HG03108 (cell line): Measurements from ENCODE around the gene HADH.

ENCODE experiments used
- ATAC-seq: cut with Tn5 transposase; IDR thresholded peaks from one replicate; pipeline ENCODE4 v1.9.1; 2021; ENCODE audit warnings: moderate library complexity; ENCODE audit not compliant: unreplicated experiment

The HADH gene

DNA sequence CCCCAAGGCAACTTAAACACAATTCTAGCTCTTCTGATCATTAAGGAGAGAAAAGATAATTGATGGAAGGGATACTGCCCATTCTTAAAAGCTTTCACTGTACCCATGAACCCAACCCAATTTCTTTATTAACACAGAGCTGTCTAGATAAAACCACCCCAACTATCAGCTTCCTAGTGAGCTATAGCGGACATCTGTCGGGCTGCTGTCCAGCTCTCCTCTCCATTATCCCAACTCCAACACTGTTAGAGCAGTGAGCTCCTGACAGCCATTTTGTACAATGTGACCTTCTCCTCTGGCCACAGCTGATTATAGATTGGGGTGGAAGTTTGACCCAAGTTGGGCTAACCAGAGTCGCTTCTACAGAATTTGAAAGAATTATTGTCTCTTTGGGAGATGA, 66.1 kb downstream of the HADH start:
- no peak for ATAC-seq

DNA sequence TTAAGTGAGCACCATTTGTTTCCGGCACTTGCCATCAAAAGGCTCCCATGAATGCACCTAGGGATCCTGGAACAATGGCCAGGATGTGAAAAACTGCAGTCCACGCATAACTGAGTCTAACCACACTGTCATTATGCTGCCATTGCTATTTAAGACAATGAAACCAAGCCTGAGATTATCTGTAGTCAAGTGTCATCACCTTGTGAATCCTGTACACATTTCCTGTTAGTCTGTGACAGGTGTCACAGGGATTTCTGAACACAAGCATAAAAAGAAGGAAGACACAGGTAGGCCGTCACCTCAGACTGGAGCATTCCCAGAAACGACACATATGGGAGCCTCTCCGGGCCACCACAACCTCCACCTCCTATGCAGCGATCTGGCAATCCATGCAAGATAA, 66.7 kb downstream of the HADH start:
- ATAC-seq: no peak

DNA sequence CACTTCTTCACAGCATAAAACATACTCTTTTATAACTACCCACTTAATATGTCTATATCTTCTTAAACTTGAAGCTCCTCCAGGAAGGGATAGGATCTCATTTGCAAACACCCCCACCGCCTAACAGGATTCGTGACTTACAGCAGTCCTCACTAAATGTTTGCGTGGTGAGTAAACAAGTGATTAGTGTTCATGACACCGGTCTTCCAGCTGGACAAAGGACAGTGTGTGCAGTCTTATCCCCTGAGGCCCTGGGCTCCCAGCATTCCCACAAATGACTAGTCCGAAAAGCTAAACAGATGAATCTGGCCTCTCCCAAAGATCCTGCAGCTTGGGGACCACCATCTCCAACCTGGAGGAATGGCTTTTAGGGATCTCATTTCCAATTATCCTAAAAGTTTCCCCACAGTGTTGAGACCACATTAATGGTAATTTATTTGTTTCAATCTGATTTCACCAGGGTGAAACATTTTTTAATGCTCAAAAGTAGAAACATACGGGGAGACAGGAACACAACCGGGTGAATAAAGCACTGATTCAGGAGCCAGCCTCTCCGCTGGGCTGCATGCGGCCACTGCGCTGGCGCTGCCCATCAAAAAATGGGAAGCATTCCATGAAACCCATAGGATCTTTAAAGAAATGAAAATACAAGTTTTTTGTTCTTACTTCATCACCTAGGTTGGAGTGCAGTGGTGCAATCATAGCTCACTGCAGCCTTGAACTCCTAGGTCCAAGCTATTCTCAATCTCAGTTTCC, 69.2 kb downstream of the HADH start:
- no peak for ATAC-seq

DNA sequence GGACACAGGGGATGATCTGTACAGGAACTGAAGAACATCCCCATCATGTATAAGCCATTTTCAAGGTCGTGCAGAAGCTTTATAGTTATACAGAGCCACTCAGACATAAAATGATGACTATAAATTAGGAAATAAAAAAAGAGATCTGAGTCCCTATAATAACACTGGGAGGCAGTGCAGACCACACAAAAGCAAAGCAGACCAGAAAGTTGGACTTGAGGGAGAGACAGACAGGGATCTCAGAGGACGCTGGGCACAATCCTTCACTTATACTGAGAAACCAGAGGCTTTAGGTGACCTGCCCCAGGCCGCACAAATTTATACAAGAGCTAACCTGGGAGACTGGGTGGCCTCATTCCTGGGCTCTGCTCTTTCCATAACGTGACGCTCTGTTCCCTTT, 70.5 kb downstream of the HADH start:
- no peak for ATAC-seq

DNA sequence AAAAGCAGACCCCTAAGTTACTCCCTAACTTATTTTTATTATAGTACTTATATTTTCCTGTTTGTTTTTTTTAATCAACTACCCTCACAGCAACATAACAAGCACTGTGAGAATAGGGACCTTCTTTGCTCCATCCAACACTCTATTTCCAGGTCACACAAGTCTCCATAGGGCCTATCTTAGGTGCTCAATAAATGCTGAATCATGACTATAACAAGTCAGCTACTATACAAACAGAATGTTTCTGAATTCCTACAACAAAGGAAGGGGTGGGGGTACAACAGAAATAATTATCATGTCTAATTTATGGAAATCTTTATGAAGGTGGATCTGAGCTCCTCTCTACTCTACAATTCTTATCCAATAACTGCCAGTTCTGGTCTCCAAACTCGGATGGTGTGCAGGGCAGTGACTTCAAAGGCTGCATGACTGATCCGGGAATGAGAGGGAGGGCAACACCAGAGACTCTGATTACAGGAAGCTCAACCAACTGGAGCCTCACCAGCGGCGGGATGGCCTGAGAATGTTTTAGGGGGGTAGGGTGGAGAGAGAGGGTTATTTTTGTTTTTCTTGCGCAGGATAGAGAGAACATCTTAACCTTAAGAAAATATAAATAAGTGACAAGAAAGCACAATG, 71.1 kb downstream of the HADH start:
- ATAC-seq: no peak

DNA sequence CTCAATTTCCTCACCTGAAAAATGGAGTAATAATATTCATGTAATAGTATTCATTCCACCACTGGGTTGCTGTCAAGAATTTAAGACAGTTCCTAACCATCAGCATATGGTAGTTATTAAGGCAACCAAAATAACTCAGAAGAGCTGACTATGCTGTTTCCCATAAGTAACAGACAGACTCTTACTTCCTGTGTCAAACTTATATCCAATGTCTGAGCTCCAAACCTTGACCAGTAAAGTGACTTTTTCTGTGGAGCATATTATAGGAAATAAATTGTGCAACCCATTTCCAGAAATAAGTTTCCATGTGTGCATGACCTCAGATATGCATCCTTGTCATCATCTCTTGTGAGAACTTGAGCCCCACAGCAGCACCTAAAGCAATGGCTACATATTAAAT, 78.8 kb downstream of the HADH start:
- ATAC-seq: no peak

DNA sequence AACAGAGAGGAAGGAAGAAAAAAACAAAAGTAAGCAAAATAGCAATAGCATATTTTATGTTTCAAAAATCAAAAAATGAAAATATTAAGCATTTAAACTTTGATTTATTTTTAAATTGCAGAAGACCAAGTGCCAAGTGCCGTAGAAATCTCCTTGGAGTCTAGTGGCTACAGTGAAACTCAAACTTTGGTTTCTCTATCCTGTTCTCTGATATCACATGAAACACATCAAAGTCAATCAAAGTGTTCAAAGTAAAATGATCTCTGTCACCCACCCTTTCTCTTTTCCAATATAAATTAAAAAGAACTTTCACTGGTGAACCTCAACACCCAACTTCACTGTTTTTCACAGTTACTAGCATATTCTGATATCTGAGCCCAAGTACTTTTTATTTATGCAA, 81.1 kb downstream of the HADH start:
- ATAC-seq: no peak

DNA sequence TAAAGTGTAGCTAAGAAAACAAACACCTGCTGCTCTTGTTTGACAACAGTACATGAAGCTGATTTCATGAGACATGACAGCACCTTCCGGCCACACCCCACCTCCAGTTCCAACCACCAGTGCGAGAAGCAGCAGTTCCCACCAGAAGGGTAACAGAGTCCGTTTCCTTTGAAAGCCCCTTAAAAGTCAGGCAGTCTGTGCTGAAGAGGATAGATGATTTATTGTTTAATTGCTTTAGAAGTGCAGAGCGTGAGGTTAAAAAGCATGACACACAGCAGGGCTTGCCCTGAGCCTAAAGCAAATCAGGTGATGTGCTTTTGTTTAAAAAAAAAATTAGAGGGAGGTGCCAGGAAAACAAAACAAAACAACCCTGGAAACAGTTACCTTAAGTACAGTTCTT, 82.6 kb downstream of the HADH start:
- ATAC-seq: no peak

DNA sequence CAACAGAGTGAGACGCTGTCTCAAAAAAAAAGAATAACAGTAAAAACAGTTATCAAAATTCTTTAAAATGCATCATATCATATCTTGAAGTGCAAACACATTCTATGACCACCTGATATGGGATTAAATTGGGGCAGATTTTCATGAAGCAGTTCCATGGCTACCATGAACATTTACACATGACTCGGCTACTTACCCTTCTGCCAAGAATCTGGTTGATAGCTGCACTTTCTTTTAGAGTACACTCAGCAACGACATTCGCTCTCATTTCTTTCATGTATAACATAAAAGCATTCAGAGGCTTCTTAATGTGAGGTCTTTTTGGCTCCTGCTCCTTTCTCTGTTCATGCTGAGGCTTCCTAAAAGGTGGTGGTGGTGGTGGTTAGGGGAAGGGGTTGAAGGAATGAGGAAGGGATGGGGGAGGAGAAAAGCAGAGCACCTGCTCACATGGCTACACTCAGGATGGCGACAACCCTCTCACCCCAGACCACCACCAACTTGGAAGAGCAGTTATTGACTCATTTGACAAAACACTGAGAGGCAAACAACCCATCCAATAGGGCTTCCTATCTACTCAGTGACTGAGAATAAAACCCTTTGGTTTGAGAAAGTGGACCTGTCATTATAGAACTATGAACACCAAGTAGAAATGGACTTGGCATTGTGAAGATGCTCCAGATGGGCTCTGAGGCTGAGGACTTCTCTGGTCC, 88.5 kb downstream of the HADH start:
- ATAC-seq: no peak

DNA sequence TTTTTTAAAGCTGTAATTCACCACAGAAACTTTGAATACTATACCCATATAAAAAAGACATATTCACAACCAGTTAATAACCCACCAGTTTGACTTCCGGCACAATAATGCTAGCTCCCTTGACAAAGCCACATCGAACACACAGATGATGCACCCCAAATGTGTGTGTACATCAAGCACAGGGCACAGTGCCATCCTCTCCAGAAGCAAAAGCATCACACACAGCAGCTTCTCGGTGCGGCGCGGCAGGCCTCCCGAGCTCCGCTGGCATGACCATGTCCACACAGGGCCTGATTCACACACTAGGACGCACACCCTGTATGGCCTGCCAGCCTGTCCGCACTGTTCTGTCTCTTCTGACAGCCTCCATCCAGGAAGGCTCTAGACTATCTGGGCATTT, 91.1 kb downstream of the HADH start:
- ATAC-seq: no peak

DNA sequence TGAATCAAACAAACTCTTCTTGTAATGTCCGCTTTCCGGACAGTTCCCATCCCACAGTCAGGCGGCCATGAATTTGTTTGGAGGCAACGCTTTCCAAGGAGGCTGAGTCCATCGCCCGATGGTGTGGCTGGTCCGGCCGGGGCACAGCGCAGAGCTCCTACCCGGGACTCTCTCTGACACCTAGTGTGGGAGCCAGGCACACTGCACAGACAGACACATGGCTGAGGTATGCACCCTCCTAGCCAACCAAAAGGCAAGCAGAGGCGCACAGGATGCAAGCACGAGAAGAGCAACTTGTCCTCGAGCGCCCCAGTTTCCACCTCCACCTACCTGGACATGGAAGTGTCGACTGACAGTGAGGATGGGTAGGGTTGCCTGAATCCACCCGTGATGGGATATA, 91.6 kb downstream of the HADH start:
- no peak for ATAC-seq
